Osteocyte (in vitro differentiated cells): ENCODE results near the gene TTC33. TPM values are rescaled to one million over a fixed set of nuclear protein-coding genes. Genes with fewer than 3 reads are reported as not detected.

Experiments
- DNase-seq: peaks from one replicate; pipeline ENCODE4 v3.0.0; 2021; ENCODE audit warnings: mixed read lengths; ENCODE audit not compliant: unreplicated experiment; ENCODE audit errors: extremely low spot score
- H3K27ac Mint-ChIP-seq: one replicate; pipeline ENCODE4 v1.8.0; 2021; ENCODE audit warnings: mild to moderate bottlenecking, mixed read lengths; ENCODE audit not compliant: unreplicated experiment
- H3K27me3 Mint-ChIP-seq: one replicate; pipeline ENCODE4 v1.8.0; 2021; ENCODE audit warnings: mixed read lengths; ENCODE audit not compliant: unreplicated experiment
- H3K36me3 Mint-ChIP-seq: one replicate; pipeline ENCODE4 v1.8.0; 2021; ENCODE audit warnings: mixed read lengths; ENCODE audit not compliant: unreplicated experiment
- H3K4me1 Mint-ChIP-seq: one replicate; pipeline ENCODE4 v1.8.0; 2021; ENCODE audit warnings: mixed read lengths; ENCODE audit not compliant: unreplicated experiment
- H3K4me3 Mint-ChIP-seq: one replicate; pipeline ENCODE4 v1.8.0; 2021; ENCODE audit warnings: mild to moderate bottlenecking, moderate library complexity, mixed read lengths; ENCODE audit not compliant: unreplicated experiment
- H3K9me3 Mint-ChIP-seq: one replicate; pipeline ENCODE4 v1.8.0; 2021; ENCODE audit warnings: mixed read lengths; ENCODE audit not compliant: unreplicated experiment
- CTCF ChIP-seq: fragments of 200-600 bp; sonication (generic); IDR thresholded peaks from 2 replicates; pipeline ENCODE4 v1.5.0; 2021; ENCODE audit warnings: antibody characterized with exemption, mild to moderate bottlenecking, moderate library complexity
- total RNA-seq: library from RNA; stranded (reverse); gene quantifications from 2 replicates; pipeline ENCODE4 v1.2.1, GENCODE V29; 2021

TTC33 gene
- total RNA-seq, 1 donor from 2014 or later, result 18.1 TPM

- no peaks in the 10 kb centered on the region for H3K27me3 Mint-ChIP-seq
- DNase-seq, result no peak
- H3K4me1 Mint-ChIP-seq, result peaks cover 5% of the 10 kb centered on the region
- no peak overlapping the region for H3K27ac Mint-ChIP-seq
- no peaks in the 10 kb centered on the region for H3K9me3 Mint-ChIP-seq
- H3K4me3 Mint-ChIP-seq, result no peak overlapping the region
- H3K36me3 Mint-ChIP-seq, result no peaks in the 10 kb centered on the region
- no peak for TF ChIP-seq CTCF
Observed at GRCh38 chr5:40485021-40485998, 270.5 kb downstream of the TTC33 start.

GRCh38 chr5:40484495-40484894 lies 271.3 kb downstream of the TTC33 start:
- H3K9me3 Mint-ChIP-seq, result no peaks in the 10 kb centered on the region
- H3K27ac Mint-ChIP-seq, result no peak overlapping the region
- no peak for DNase-seq
- peaks cover under 1% of the 10 kb centered on the region for H3K4me1 Mint-ChIP-seq
- no peaks in the 10 kb centered on the region for H3K27me3 Mint-ChIP-seq
- H3K36me3 Mint-ChIP-seq, result no peaks in the 10 kb centered on the region
- H3K4me3 Mint-ChIP-seq, result no peak overlapping the region
- no peak for TF ChIP-seq CTCF

GRCh38 chr5:40483316-40483715 lies 272.4 kb downstream of the TTC33 start:
- no peak for TF ChIP-seq CTCF
- peaks cover 5% of the 10 kb centered on the region for H3K4me1 Mint-ChIP-seq
- no peaks in the 10 kb centered on the region for H3K9me3 Mint-ChIP-seq
- no peaks in the 10 kb centered on the region for H3K36me3 Mint-ChIP-seq
- no peak overlapping the region for H3K4me3 Mint-ChIP-seq
- H3K27ac Mint-ChIP-seq, result no peak overlapping the region
- H3K27me3 Mint-ChIP-seq, result no peaks in the 10 kb centered on the region
- no peak for DNase-seq

- Mint-ChIP-seq H3K36me3 (no peaks in the 10 kb centered on the region), H3K27me3 (no peaks in the 10 kb centered on the region), H3K4me1 (peaks cover 19% of the 10 kb centered on the region), H3K4me3 (no peak overlapping the region), H3K9me3 (no peaks in the 10 kb centered on the region), H3K27ac (no peak overlapping the region)
- TF ChIP-seq CTCF, result no peak
- no peak for DNase-seq
Observed at GRCh38 chr5:40481241-40481640, 274.5 kb downstream of the TTC33 start.

- Mint-ChIP-seq H3K4me3 (no peak overlapping the region), H3K4me1 (peaks cover 19% of the 10 kb centered on the region), H3K27me3 (no peaks in the 10 kb centered on the region), H3K27ac (no peak overlapping the region), H3K36me3 (no peaks in the 10 kb centered on the region), H3K9me3 (no peaks in the 10 kb centered on the region)
- TF ChIP-seq CTCF, result no peak
- DNase-seq, result no peak
Observed at GRCh38 chr5:40480392-40480791, 275.4 kb downstream of the TTC33 start.
